HCT116 (cell line): ENCODE results near the gene MICU2. TPM values are rescaled to one million over a fixed set of nuclear protein-coding genes. Genes with fewer than 3 reads are reported as not detected.

Source experiments
- ATAC-seq: fragments of 200-7000 bp; cut with Tn5 transposase; 2 replicates; pipeline ENCODE4 v1.9.1; 2020; ENCODE audit warnings: mild to moderate bottlenecking, moderate library complexity
- BruUV-seq: library from RNA; stranded (reverse); fragments of 400-500 nt; replicated peaks from 2 replicates; lab custom pipeline; 2021; lab: Mats Ljungman, UMichigan
- CTCF ChIA-PET: fragments of 300-600 bp; sonication (Branson Sonifier 250); formaldehyde crosslinking; loops from one replicate; lab custom pipeline; 2021; ENCODE audit warnings: antibody characterized with exemption; lab: Charles Lee
- POLR2A ChIA-PET: fragments of 300-600, 350-600 bp; sonication (Branson Sonifier 250); formaldehyde crosslinking; loops from one replicate; lab custom pipeline; 2021; ENCODE audit warnings: antibody characterized with exemption; lab: Charles Lee
- RAD21 ChIA-PET, 2 experiments: fragments of 300-600 bp; sonication (Branson Sonifier 250); formaldehyde crosslinking; loops; one replicate each; lab custom pipeline; 2023; ENCODE audit warnings: low total read pairs in 2 of 2; ENCODE audit not compliant: uncharacterized antibody in 2 of 2, unreplicated experiment in 2 of 2, low non-redundant PET in 1 of 2; lab: Charles Lee
- DNase-seq: peaks from one replicate; pipeline ENCODE4 v3.0.0-alpha.2; 2010; ENCODE audit warnings: low read depth, low spot score
- H2AFZ ChIP-seq: fragments of 200-600 bp; shearing (Covaris generic), sonication (generic); 2 replicates; pipeline ENCODE4 v1.6.1; 2017; ENCODE audit warnings: low read depth, mixed run types, mixed read lengths, antibody characterized with exemption, low read length; ENCODE audit not compliant: poor library complexity, severe bottlenecking
- H3K27ac ChIP-seq: 2 replicates; pipeline ENCODE4 v1.5.1; 2012; ENCODE audit warnings: low read depth, low read length
- H3K27me3 ChIP-seq: fragments of 200-600 bp; sonication (generic); 2 replicates; pipeline ENCODE4 v1.6.1; 2016; ENCODE audit warnings: mixed run types, low read length, mixed read lengths; ENCODE audit not compliant: insufficient read depth
- H3K36me3 ChIP-seq, 2 experiments: fragments of 200-500 bp in 1 of 2; fragments of 200-600 bp in 1 of 2; sonication (Bioruptor generic) in 1 of 2; sonication (generic) in 1 of 2; 2 replicates each; pipeline versions ENCODE4 v1.5.1 to v1.6.1; 2014 to 2016; ENCODE audit warnings: low read length in 2 of 2, inconsistent platforms in 1 of 2, mixed read lengths in 1 of 2, mixed run types in 1 of 2; ENCODE audit not compliant: insufficient read depth in 2 of 2, control insufficient read depth in 1 of 2
- H3K4me1 ChIP-seq, 2 experiments: fragments of 200-600 bp in 1 of 2; sonication (generic) in 1 of 2; 2 replicates each; pipeline versions ENCODE4 v1.5.1 to v1.6.1; 2012 to 2017; ENCODE audit warnings: low read length in 2 of 2, inconsistent platforms in 1 of 2, mild to moderate bottlenecking in 1 of 2, mixed read lengths in 1 of 2, mixed run types in 1 of 2, moderate library complexity in 1 of 2; ENCODE audit not compliant: insufficient read depth in 2 of 2, control insufficient read depth in 1 of 2
- H3K4me2 ChIP-seq: fragments of 200-600 bp; sonication (generic); 2 replicates; pipeline ENCODE4 v1.6.1; 2017; ENCODE audit warnings: mixed run types, low read length, mixed read lengths
- H3K4me3 ChIP-seq, 2 experiments: fragments of 200-600 bp in 1 of 2; sonication (generic) in 1 of 2; replicated peaks in 1 of 2; 2 replicates each; pipeline ENCODE4 v1.5.1; 2011 to 2016; ENCODE audit warnings: low read length in 2 of 2, control low read depth in 1 of 2, low read depth in 1 of 2, mild to moderate bottlenecking in 1 of 2, mixed read lengths in 1 of 2, mixed run types in 1 of 2
- H3K79me2 ChIP-seq: fragments of 200-600 bp; sonication (generic); 2 replicates; pipeline ENCODE4 v1.6.1; 2017; ENCODE audit warnings: mild to moderate bottlenecking, mixed run types, low read length, moderate library complexity, mixed read lengths; ENCODE audit not compliant: insufficient read depth
- H3K9ac ChIP-seq: fragments of 200-600 bp; sonication (generic); 2 replicates; pipeline ENCODE4 v1.6.1; 2016; ENCODE audit warnings: low read length, mixed read lengths
- H3K9me2 ChIP-seq: fragments of 200-600 bp; sonication (generic), shearing (Covaris generic); 2 replicates; pipeline ENCODE4 v1.6.1; 2017; ENCODE audit warnings: mixed run types, mild to moderate bottlenecking, moderate library complexity; ENCODE audit not compliant: insufficient read depth
- H3K9me3 ChIP-seq, 2 experiments: fragments of 200-500 bp in 1 of 2; fragments of 200-600 bp in 1 of 2; sonication (Bioruptor generic) in 1 of 2; sonication (generic) in 1 of 2; 2 replicates each; pipeline ENCODE4 v1.6.1; 2014 to 2017; ENCODE audit warnings: low read length in 2 of 2, mixed read lengths in 2 of 2, inconsistent platforms in 1 of 2, low read depth in 1 of 2, mild to moderate bottlenecking in 1 of 2, mixed run types in 1 of 2, moderate library complexity in 1 of 2; ENCODE audit not compliant: control insufficient read depth in 1 of 2, insufficient read depth in 1 of 2
- H4K20me1 ChIP-seq: fragments of 200-600 bp; sonication (generic), shearing (Covaris generic); 2 replicates; pipeline ENCODE4 v1.6.1; 2017; ENCODE audit warnings: mixed run types, mild to moderate bottlenecking, moderate library complexity; ENCODE audit not compliant: insufficient read depth
- SIN3A ChIP-seq: IDR thresholded peaks from 2 replicates; pipeline ENCODE4 v1.6.1; 2012; ENCODE audit warnings: low read depth
- TCF7L2 ChIP-seq: IDR thresholded peaks from 2 replicates; pipeline ENCODE4 v1.7.0; 2011; ENCODE audit warnings: borderline replicate concordance, inconsistent platforms; ENCODE audit not compliant: insufficient read depth, insufficient read length; ENCODE audit errors: extremely low read depth
- YY1 ChIP-seq: IDR thresholded peaks from 2 replicates; pipeline ENCODE4 v1.6.1; 2011; ENCODE audit warnings: low read length, low read depth, moderate library complexity, mild to moderate bottlenecking; ENCODE audit not compliant: insufficient replicate concordance; ENCODE audit errors: extremely low read depth
- ZBTB33 ChIP-seq: IDR thresholded peaks from 2 replicates; pipeline ENCODE4 v1.6.1; 2011; ENCODE audit warnings: mild to moderate bottlenecking, low read length, moderate library complexity; ENCODE audit not compliant: insufficient replicate concordance; ENCODE audit errors: extremely low read depth
- intact Hi-C: fragments of 100-400 bp; cut with micrococcal nuclease; formaldehyde crosslinking; loops from 2 replicates; pipeline ENCODE4 v1.10.0; 2022
- total RNA-seq: library from RNA; stranded (reverse); gene quantifications from one replicate; pipeline ENCODE4 v1.2.1, GENCODE V29; 2021; ENCODE audit not compliant: unreplicated experiment
- TF ChIP-seq, protein P1 (sequence below), 3 experiments: fragments of 200-600 bp in 1 of 3; sonication (generic) in 1 of 3; IDR thresholded peaks in 2 of 3; conservative IDR thresholded peaks in 1 of 3; 2 replicates each; pipeline ENCODE4 v1.5.1; 2012 to 2017; ENCODE audit warnings: low read depth in 2 of 3, low read length in 2 of 3, antibody characterized with exemption in 1 of 3, borderline replicate concordance in 1 of 3, control low read depth in 1 of 3, mild to moderate bottlenecking in 1 of 3, mixed read lengths in 1 of 3, mixed run types in 1 of 3, moderate library complexity in 1 of 3; ENCODE audit not compliant: insufficient read depth in 1 of 3
- TF ChIP-seq, protein P2 (sequence below): IDR thresholded peaks from 2 replicates; pipeline ENCODE4 v1.6.1; 2012

The MICU2 gene
- total RNA-seq, 1 experiment from 2014 or later: 41.0 TPM

DNA sequence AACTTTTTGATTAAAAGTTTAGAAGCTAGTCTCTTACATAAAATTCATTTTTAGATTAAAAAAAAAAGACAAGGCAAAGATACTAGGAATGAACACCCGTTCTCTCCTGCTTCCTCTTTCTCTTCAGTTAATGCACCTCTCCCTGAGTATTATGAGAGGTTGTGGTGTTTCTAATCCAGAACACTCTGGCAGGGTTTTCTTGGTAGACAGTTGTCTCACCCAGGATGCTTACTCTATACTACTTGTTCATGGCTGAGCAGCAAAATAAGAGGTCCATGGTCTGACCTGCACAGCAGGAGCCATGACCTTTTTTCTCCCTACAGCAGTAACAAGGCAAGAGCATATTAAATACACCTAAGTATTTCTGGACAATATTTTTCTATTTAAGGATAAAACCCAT, 62.0 kb downstream of the MICU2 start:
- H3K79me2 ChIP-seq: peaks cover 15% of the 10 kb centered on the region
- H3K9me3 ChIP-seq: no peaks in the 10 kb centered on the region
- no peaks in the 10 kb centered on the region for H3K9me2 ChIP-seq
- no peaks in the 10 kb centered on the region for H4K20me1 ChIP-seq
- CTCF ChIA-PET: no interaction called here
- H3K4me3 ChIP-seq: no peak overlapping the region
- intact Hi-C loops: no loop called here
- H3K9ac ChIP-seq: no peak overlapping the region
- H3K4me2 ChIP-seq: no peak overlapping the region
- POLR2A ChIA-PET: no interaction called here
- no peak overlapping the region for H2AFZ ChIP-seq
- BruUV-seq: no TSS peak
- peaks cover 12 to 20% of the 10 kb centered on the region in 2 experiments for H3K4me1 ChIP-seq
- H3K27me3 ChIP-seq: no peaks in the 10 kb centered on the region
- ATAC-seq: no peak
- no peak overlapping the region for H3K27ac ChIP-seq
- RAD21 ChIA-PET: no interaction called here
- no peaks in the 10 kb centered on the region; a peak in 2 of 4 replicates for H3K36me3 ChIP-seq
- TF ChIP-seq, protein P1, sequence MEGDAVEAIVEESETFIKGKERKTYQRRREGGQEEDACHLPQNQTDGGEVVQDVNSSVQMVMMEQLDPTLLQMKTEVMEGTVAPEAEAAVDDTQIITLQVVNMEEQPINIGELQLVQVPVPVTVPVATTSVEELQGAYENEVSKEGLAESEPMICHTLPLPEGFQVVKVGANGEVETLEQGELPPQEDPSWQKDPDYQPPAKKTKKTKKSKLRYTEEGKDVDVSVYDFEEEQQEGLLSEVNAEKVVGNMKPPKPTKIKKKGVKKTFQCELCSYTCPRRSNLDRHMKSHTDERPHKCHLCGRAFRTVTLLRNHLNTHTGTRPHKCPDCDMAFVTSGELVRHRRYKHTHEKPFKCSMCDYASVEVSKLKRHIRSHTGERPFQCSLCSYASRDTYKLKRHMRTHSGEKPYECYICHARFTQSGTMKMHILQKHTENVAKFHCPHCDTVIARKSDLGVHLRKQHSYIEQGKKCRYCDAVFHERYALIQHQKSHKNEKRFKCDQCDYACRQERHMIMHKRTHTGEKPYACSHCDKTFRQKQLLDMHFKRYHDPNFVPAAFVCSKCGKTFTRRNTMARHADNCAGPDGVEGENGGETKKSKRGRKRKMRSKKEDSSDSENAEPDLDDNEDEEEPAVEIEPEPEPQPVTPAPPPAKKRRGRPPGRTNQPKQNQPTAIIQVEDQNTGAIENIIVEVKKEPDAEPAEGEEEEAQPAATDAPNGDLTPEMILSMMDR (IDR thresholded peaks at IDR 0.05 in 2 of 3, conservative IDR thresholded peaks at IDR 0.05 in 1 of 3; ENCODE audit: borderline replicate concordance in 1 of 3, insufficient read depth in 1 of 3, low read depth in 2 of 3, low read length in 2 of 3): no peak
- TF ChIP-seq, protein P2, sequence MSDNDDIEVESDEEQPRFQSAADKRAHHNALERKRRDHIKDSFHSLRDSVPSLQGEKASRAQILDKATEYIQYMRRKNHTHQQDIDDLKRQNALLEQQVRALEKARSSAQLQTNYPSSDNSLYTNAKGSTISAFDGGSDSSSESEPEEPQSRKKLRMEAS: no peak
- TF ChIP-seq TCF7L2 (no peak), SIN3A (no peak), ZBTB33 (no peak), YY1 (no peak)
- TF ChIP-seq, all 23 proteins: peak for 0
- DNase-seq: no peak
